Right lobe of liver (tissue), 4 donors: Measurements from ENCODE around the gene MEPE.

Experiments
- CTCF ChIP-seq, 4 donors: fragments of 200-600 bp in 3 of 4; fragments of 450-650 bp in 1 of 4; IDR thresholded peaks; one replicate each; pipeline versions ENCODE4 v1.5.1 to v1.8.0; 2016 to 2022; ENCODE audit warnings: antibody characterized with exemption in 4 of 4, mild to moderate bottlenecking in 2 of 4
- POLR2A ChIP-seq: fragments of 450-650 bp; IDR thresholded peaks from one replicate; pipeline ENCODE4 v1.6.1; 2017; ENCODE audit warnings: antibody characterized with exemption, mild to moderate bottlenecking
- donor health status: DM: no; HTN: no; CAD: no.
- donor health status: DM: no; HTN: no; CAD: no.
- donor health status: DM: no; HTN: yes; CAD: no.

- peak; percentile 47 to 62 (median 57) for TF ChIP-seq CTCF (IDR thresholded peaks at IDR 0.05)
- no peak for TF ChIP-seq POLR2A
Measured at GRCh38 chr4:87848622-87849351, 16.0 kb downstream of the MEPE start.
